WI38 (cell line): ENCODE data around the gene CTNND2.

ENCODE experiments used
- H3K4me3 ChIP-seq: 2 replicates; pipeline ENCODE4 v1.5.1; 2011; ENCODE audit warnings: low read depth, mild to moderate bottlenecking, control low read depth, low read length
- TF ChIP-seq, protein P1 (sequence below): IDR thresholded peaks from 2 replicates; pipeline ENCODE4 v1.5.1; 2012; ENCODE audit warnings: low read depth, mild to moderate bottlenecking, control low read depth, low read length

CTNND2 gene

DNA sequence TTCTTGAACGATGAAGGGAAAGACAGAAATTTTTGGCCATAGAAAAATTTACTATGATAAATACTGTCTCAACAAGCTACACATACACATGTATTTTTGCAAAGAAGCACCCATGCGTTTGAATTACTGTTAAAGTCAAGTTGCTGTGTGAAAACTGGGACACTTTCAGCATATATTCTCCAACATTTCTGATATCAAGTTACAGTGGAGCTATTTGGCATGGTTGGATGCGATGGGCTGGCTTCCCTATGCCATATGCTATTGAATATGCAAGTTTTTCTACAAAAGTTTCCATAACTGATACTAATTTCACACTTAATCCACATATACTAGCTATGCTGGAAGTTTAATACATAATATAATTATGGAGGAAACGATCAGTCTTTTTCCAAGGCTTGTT is 381.4 kb downstream of the CTNND2 start:
- no peak overlapping the region for H3K4me3 ChIP-seq
- TF ChIP-seq, protein P1, sequence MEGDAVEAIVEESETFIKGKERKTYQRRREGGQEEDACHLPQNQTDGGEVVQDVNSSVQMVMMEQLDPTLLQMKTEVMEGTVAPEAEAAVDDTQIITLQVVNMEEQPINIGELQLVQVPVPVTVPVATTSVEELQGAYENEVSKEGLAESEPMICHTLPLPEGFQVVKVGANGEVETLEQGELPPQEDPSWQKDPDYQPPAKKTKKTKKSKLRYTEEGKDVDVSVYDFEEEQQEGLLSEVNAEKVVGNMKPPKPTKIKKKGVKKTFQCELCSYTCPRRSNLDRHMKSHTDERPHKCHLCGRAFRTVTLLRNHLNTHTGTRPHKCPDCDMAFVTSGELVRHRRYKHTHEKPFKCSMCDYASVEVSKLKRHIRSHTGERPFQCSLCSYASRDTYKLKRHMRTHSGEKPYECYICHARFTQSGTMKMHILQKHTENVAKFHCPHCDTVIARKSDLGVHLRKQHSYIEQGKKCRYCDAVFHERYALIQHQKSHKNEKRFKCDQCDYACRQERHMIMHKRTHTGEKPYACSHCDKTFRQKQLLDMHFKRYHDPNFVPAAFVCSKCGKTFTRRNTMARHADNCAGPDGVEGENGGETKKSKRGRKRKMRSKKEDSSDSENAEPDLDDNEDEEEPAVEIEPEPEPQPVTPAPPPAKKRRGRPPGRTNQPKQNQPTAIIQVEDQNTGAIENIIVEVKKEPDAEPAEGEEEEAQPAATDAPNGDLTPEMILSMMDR = no peak

DNA sequence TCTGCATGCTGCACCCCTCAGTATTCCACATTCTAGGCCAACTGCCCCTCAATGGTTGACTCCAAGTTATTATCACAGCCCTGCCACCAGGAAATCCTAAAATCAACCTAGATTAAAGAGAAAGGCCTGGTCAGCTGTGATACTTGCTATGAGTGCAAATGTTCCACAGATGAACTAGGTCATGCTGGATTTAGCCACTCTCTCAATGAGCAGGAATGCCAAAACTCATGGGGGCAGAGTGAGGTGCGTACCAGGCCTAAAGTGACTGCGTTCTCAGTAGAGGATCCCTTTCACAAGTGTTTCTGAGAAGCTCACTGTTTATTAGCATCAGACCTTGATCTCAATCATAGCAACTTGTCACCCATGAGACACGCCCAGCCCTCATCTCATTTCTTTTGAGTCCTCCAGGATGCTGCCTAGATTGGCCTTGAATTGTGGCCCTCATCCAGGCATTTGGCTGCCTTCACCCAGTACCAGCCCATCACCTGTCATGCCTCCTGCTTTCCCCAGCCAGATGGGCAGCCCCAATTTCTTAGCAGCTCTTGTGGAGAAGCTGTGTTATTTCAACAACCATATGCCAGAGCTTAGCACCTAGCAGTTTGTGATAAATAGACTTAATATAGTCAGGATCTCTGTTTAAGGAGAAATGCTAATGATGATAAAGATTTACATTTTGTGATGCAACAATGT is 383.9 kb downstream of the CTNND2 start:
- TF ChIP-seq, protein P1 = no peak
- H3K4me3 ChIP-seq = no peak overlapping the region

DNA sequence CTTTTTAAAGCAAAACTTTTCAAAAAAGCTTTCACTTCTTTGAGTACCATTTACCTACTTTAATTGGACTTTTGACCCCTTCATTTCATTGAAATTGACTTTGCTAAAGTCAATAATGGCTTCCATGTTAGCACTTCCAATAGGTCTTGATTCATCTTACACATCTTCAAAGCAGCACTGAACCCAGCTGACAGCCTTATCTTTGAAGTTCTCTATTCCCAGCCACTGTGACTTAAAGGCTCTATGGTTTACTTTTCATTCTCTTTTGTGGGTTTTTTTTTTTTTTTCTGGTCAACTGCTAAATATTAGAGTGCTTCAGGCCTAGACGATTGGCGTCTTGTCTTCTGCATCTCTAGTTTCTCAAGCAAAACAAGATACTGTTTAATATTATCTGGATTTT is 385.0 kb downstream of the CTNND2 start:
- TF ChIP-seq, protein P1 = no peak
- no peak overlapping the region for H3K4me3 ChIP-seq

DNA sequence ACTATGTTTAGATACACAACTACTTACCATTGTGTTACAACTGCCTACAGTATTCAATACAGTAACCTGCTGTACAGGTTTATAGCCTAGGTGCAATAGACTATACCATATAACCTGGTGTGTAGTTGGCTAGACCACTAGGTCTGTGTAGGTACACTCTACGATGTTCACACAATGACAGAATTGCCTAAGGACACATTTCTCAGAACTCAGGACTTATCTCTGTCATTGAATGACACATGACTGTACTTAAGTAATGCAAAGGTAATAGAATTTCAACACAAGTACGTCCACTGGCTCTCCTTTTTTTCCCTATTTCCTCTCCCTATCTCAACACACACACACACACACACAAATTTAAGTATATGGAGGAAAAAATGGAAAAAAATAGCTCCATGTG is 385.6 kb downstream of the CTNND2 start:
- no peak overlapping the region for H3K4me3 ChIP-seq
- TF ChIP-seq, protein P1 = no peak

DNA sequence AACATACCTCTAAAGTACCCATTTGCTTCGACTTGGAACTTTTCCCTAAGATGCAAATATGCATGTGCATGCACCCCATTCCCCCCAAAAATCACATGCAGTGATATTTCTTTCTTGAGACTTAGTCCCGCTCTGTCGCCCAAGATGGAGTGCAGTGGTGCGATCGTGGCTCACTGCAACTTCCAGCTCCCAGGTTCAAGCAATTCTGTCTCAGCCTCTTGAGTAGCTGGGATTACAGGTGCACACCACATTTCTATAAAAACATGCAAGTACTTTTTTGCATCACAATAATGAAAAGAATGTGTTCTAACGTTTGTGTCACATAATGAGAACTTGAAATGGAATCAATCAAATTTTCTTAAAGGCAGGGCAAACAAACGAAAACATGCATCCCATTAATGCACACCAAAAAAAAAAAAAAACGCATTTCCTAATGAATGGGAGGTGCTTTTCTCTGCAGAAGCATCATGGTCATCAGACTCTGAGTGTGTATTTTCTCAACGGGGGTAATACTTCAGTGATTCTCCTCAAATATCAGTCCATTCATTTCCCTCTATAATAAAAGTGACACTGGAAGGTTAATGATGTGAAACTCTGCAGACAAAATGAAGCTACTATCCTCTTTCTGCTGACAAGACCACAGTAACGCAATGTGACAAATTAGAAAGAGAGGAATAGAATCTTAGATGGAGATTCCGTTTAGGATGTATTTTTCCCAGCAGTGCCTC is 389.4 kb downstream of the CTNND2 start:
- H3K4me3 ChIP-seq = no peak overlapping the region
- TF ChIP-seq, protein P1 = no peak

DNA sequence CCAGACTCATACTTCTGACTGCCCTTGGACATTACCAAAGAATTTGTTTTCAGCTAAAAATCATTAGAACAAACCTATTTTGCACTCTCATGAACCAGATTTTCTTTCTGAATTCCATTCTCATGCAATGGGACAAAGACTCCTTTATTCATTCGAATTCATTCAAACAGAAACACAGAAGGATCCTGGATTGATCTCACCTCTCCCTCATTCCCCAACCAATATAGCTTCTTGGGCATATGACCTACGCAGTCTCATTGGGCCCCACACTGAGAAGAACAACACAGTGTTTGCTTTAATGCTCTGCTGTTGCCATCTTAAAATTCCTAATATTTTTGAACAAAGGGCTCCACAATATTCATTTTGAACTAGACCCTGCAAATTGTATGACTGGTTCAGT is 392.4 kb downstream of the CTNND2 start:
- H3K4me3 ChIP-seq = no peak overlapping the region
- TF ChIP-seq, protein P1 = no peak

DNA sequence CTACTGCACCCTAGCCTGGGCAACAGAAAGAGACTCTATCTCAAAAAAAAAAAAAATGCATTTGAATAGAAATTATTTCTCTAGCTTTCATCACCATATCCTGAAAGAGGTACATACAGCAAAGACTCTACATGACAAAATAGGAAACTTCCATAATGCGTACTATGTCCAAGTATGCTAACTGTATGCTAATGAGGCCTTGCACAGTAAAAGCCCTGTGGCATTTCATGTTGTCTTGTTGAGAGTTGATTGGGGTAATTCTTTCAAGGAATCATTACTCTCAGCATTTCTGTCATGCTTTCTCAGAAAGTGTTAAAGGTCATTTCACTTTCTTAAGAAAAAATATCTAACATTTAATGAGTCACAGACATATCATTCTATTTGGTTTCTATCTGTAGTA is 393.4 kb downstream of the CTNND2 start:
- no peak overlapping the region for H3K4me3 ChIP-seq
- TF ChIP-seq, protein P1 = no peak
